Panc1 (cell line): ENCODE data around the gene C2orf69.

ENCODE experiments used
- POLR2AphosphoS5 ChIP-seq: IDR thresholded peaks from 2 replicates; pipeline ENCODE4 v1.6.1; 2012; ENCODE audit warnings: mild to moderate bottlenecking, low read depth, low read length, moderate library complexity
- SIN3A ChIP-seq: IDR thresholded peaks from 2 replicates; pipeline ENCODE4 v1.6.1; 2012; ENCODE audit warnings: low read depth, mild to moderate bottlenecking, low read length, moderate library complexity, borderline replicate concordance; ENCODE audit not compliant: insufficient read depth
- TCF7L2 ChIP-seq: IDR thresholded peaks from 2 replicates; pipeline ENCODE4 v1.6.1; 2011; ENCODE audit warnings: mild to moderate bottlenecking, low read depth, low read length, inconsistent platforms
- TF ChIP-seq, protein P1 (sequence below): fragments of 450-650 bp; IDR thresholded peaks from 2 replicates; pipeline ENCODE4 v1.5.1; 2017; ENCODE audit warnings: mild to moderate bottlenecking
- TF ChIP-seq, protein P2 (sequence below), 2 experiments: IDR thresholded peaks; 2 replicates each; pipeline ENCODE4 v1.6.1; 2011 to 2012; ENCODE audit warnings: low read depth in 2 of 2, control low read depth in 1 of 2, low read length in 1 of 2, mild to moderate bottlenecking in 1 of 2, moderate library complexity in 1 of 2; ENCODE audit not compliant: insufficient read depth in 1 of 2

DNA sequence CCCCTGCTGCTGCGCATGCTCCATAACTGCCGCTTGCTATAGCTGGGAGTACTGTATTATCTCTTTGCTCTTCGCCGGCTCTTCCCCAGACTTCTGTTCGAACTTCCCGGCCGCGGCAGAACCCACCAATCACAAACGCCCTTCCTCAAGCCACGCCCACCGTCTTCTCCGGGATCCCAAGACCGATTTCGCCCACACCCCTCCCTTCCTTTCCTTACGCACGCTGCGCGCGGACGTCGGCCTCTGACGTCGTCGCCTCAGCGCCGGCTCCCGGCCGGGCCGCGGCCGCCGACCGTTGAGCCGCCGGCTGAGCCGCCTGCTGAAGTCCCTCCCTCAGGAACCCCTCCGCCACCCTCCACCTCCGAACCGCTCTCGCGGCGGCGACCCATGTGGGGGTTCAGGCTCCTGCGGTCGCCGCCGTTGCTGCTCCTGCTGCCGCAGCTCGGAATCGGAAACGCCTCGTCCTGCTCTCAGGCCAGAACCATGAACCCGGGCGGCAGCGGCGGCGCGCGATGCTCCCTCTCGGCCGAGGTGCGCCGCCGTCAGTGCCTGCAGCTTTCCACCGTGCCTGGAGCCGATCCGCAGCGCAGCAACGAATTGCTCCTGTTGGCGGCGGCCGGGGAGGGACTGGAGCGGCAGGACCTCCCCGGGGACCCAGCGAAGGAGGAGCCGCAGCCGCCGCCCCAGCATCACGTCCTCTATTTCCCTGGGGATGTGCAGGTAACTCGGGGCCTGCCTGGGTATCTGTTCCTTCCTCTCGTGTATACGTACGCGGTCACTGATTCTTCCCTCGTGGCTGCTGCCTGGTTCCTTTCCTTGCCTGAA lies at the start of gene C2orf69:
- TF ChIP-seq, protein P1, sequence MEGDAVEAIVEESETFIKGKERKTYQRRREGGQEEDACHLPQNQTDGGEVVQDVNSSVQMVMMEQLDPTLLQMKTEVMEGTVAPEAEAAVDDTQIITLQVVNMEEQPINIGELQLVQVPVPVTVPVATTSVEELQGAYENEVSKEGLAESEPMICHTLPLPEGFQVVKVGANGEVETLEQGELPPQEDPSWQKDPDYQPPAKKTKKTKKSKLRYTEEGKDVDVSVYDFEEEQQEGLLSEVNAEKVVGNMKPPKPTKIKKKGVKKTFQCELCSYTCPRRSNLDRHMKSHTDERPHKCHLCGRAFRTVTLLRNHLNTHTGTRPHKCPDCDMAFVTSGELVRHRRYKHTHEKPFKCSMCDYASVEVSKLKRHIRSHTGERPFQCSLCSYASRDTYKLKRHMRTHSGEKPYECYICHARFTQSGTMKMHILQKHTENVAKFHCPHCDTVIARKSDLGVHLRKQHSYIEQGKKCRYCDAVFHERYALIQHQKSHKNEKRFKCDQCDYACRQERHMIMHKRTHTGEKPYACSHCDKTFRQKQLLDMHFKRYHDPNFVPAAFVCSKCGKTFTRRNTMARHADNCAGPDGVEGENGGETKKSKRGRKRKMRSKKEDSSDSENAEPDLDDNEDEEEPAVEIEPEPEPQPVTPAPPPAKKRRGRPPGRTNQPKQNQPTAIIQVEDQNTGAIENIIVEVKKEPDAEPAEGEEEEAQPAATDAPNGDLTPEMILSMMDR: no peak
- peak; percentile 86 for TF ChIP-seq POLR2AphosphoS5
- TF ChIP-seq, protein P2, sequence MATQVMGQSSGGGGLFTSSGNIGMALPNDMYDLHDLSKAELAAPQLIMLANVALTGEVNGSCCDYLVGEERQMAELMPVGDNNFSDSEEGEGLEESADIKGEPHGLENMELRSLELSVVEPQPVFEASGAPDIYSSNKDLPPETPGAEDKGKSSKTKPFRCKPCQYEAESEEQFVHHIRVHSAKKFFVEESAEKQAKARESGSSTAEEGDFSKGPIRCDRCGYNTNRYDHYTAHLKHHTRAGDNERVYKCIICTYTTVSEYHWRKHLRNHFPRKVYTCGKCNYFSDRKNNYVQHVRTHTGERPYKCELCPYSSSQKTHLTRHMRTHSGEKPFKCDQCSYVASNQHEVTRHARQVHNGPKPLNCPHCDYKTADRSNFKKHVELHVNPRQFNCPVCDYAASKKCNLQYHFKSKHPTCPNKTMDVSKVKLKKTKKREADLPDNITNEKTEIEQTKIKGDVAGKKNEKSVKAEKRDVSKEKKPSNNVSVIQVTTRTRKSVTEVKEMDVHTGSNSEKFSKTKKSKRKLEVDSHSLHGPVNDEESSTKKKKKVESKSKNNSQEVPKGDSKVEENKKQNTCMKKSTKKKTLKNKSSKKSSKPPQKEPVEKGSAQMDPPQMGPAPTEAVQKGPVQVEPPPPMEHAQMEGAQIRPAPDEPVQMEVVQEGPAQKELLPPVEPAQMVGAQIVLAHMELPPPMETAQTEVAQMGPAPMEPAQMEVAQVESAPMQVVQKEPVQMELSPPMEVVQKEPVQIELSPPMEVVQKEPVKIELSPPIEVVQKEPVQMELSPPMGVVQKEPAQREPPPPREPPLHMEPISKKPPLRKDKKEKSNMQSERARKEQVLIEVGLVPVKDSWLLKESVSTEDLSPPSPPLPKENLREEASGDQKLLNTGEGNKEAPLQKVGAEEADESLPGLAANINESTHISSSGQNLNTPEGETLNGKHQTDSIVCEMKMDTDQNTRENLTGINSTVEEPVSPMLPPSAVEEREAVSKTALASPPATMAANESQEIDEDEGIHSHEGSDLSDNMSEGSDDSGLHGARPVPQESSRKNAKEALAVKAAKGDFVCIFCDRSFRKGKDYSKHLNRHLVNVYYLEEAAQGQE (IDR thresholded peaks at IDR 0.05; ENCODE audit: insufficient read depth in 1 of 2, low read depth in 2 of 2, low read length in 1 of 2): no peak
- peak; percentile 87 for TF ChIP-seq TCF7L2
- peak; percentile 98 for TF ChIP-seq SIN3A
